ENCODE results near the gene KRTDAP. TPM values are rescaled to one million over a fixed set of nuclear protein-coding genes. Genes with fewer than 3 reads are reported as not detected.

KRTDAP gene
- total and polyA plus RNA-seq, 2 donors (not counting 3 experiments of a cell fraction or from before 2014, with no cell fraction given) = not detected

GRCh38 chr19:35461060-35461459, 29.2 kb downstream of the KRTDAP start:
- H3K36me3 ChIP-seq (ENCODE audit: control insufficient read depth in 2 of 2, extremely low read depth in 1 of 2, insufficient read depth in 2 of 2, low read length in 2 of 2) = no peaks in the 10 kb centered on the region
- no peak overlapping the region for H3K4me2 ChIP-seq (ENCODE audit: insufficient read depth, low read length)
- H3K9ac ChIP-seq (replicated peaks; ENCODE audit: extremely low read depth, insufficient read depth, low read length) = no peak overlapping the region
- H3K27me3 ChIP-seq (ENCODE audit: control insufficient read depth in 2 of 2, insufficient read depth in 2 of 2, low read length in 2 of 2) = no peaks in the 10 kb centered on the region
- H3K4me1 ChIP-seq (ENCODE audit: control insufficient read depth, extremely low read depth, insufficient read depth, low read length) = no peaks in the 10 kb centered on the region
- H2AFZ ChIP-seq (ENCODE audit: low read depth, low read length) = no peak overlapping the region
- no peak overlapping the region for H3K27ac ChIP-seq (ENCODE audit: insufficient read depth, low read depth, low read length)
- H3K79me2 ChIP-seq (ENCODE audit: control insufficient read depth, insufficient read depth, low read length) = no peaks in the 10 kb centered on the region
- H3K9me1 ChIP-seq (replicated peaks; ENCODE audit: control insufficient read depth, extremely low read depth, insufficient read depth, low read length) = no peaks in the 10 kb centered on the region
- DNase-seq (ENCODE audit: low read depth, low spot score) = no peak
- POLR2A ChIA-PET = interaction anchor here (0.7 kb wide), 1 partner anchor 27 kb away, joined by 5 read pairs; no protein-coding TSS in a partner anchor
- no peaks in the 10 kb centered on the region for H3K9me3 ChIP-seq (replicated peaks; ENCODE audit: control insufficient read depth, insufficient read depth, low read length)
- no TSS peak for BruUV-seq (replicated peaks)
- dilution Hi-C loops (cut with MboI; ENCODE audit: extremely low pct_ligation_motif_present, low sequenced_read_pairs) = no loop called here
- H4K20me1 ChIP-seq (replicated peaks; ENCODE audit: control insufficient read depth, extremely low read depth, insufficient read depth, low read length) = no peaks in the 10 kb centered on the region
- CTCF ChIA-PET = no interaction called here
- H3K4me3 ChIP-seq (replicated peaks in 1 of 3; ENCODE audit: insufficient read depth in 1 of 3, low read depth in 1 of 3, low read length in 3 of 3) = no peak overlapping the region
- FAIRE-seq = no peak
- intact Hi-C loops (cut with micrococcal nuclease) = no loop called here
- no peak for TF ChIP-seq EZH2 (IDR thresholded peaks at IDR 0.05; ENCODE audit: borderline replicate concordance, low read depth, low read length, severe bottlenecking)
- TF ChIP-seq GATA2 (IDR thresholded peaks at IDR 0.05; ENCODE audit: insufficient read depth, insufficient read length, low read depth, low read length) = no peak
- TF ChIP-seq CTCF (IDR thresholded peaks at IDR 0.05; ENCODE audit: extremely low read depth in 1 of 2, insufficient read depth in 1 of 2, low read depth in 1 of 2, low read length in 2 of 2) = no peak
- TF ChIP-seq JUN (IDR thresholded peaks at IDR 0.05; ENCODE audit: borderline replicate concordance, insufficient read depth, insufficient read length, low read depth) = no peak
- TF ChIP-seq MAX (IDR thresholded peaks at IDR 0.05; ENCODE audit: insufficient read depth, insufficient read length) = no peak
- no peak for TF ChIP-seq FOS (IDR thresholded peaks at IDR 0.05; ENCODE audit: borderline replicate concordance, insufficient read depth, low read length)
- no peak for TF ChIP-seq MYC (IDR thresholded peaks at IDR 0.05; ENCODE audit: low read depth, low read length)
- no peak for TF ChIP-seq POLR2A (IDR thresholded peaks at IDR 0.05; ENCODE audit: low read depth, low read length)
- no peak for TF ChIP-seq POLR2AphosphoS5 (IDR thresholded peaks at IDR 0.05; ENCODE audit: insufficient read depth, low read depth, low read length)
